ENCODE data around the gene PHF23.

PHF23 gene

DNA sequence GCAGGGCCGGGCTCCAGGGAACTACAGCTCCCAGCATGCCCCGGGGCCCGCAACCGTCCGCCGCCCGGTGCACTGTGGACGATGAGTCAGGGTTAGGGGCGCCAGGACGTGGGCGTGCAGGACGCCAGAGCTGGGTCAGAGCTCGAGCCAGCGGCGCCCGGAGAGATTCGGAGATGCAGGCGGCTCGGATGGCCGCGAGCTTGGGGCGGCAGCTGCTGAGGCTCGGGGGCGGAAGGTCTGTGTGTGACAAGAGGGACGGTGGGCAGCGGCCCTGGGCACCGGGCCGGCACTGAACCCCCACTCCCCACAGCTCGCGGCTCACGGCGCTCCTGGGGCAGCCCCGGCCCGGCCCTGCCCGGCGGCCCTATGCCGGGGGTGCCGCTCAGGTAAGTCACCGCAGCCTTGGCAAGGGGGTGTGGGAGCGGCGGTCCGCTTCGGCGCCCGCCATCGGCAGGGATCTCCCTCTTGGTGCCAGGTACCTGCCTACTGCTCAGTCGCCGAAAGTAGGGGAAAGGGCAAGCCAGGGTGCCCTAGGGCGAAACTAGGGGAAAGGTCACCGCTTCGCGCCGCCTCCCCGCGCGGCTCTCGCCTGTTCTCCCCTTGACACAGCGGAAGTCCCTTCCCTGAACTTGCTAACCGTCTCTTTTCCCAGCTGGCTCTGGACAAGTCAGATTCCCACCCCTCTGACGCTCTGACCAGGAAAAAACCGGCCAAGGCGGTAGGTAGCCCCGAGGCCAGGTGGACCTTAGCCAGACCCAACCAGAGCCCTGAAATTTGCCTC is 19.3 kb downstream of the PHF23 start, which contains the start of the genes ACADVL and DLG4:
Gene ACADVL, plus strand, starts transcription at position 127 of the 781 bp plus-strand sequence. Its CDS starts 47 bp downstream, at position 174.
Gene DLG4, minus strand, starts transcription at position 25 of the 781 bp plus-strand sequence.
- peak; percentile 89 for DNase-seq

GRCh38 chr17:7219229-7219811 is 19.9 kb downstream of the PHF23 start:
- DNase-seq = no peak

DNA sequence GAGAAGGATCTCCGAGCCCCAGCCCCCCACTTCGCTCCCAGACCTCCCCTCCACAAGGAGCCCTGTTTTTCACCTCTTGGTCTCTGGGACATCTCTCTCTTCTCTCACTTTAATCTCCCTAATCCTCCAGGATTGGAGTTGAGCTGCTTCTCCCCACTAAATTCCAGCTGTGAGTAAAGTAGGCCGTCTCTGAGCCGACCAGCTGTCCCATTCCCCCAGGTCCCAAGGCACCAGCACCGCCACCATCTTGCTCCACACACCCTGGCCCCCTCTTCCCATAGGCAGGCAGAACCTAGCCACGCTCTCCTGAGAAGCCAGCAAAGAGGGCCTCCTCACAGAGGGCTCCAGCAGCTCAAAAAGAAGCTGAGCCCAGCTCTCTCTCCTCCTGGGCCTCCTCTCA is 20.5 kb downstream of the PHF23 start:
- DNase-seq = no peak

DNA sequence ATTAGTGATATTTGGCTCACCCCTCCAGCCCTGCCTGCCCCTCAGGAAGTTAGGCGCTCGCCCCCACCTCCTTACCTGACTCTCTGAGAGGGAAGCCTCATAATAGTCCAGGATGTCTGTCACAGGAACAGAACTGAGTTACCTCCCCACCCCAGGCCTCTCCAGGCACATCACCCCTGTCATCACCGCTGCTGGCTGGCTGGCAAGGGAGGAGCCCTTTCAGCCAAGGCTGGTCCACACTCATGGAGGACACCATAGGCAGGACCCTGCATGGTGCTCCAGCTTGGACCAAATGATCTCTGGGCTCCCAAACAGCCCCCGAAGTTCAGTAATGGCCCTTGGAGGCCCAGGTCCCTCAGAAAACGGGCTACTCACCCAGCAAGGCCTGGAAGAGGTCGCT is 21.1 kb downstream of the PHF23 start:
- DNase-seq = no peak

DNA sequence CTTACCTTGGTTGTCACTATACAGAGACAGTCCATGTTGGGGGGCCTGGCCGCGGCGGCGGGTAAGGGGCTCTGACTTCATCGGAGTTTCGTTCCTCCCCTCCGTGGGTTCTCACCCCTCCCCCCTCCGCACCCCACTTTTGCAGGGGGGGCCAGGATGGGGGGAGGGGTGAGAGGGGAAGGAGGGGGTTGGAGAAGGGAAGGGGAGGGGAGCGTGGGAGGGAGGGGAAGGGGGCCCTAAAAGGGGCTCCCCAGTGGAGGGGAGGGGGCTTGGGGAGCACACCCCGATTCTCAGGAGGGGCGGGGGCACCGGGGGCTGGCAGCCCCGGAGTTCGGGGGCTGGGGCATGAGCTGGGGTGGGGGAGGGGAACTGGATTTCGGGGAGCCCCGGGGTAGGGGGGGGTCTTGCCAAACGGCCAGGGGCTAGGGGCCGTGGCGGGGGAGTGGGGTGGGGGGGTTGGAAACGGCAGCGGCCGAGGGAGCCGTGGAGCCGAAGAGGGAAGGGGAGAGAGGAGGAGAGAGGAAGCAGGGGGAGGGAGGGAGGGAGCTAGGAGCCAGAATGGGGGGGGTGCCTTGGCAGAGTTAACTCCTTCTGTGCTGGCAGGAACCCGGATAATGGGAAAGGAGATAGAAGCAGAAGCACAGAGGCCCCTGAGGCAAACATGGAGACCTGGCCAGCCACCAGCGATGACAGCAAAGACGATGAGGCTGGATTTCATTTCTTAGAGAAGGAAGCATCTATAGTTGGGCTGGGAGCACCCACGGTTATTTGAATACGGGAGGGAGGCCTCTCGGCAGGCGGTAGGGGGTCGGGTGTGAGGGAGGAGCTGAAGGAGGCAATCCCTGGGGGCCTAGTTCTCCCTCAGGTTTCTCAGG is 21.9 kb downstream of the PHF23 start:
- DNase-seq = no peak

DNA sequence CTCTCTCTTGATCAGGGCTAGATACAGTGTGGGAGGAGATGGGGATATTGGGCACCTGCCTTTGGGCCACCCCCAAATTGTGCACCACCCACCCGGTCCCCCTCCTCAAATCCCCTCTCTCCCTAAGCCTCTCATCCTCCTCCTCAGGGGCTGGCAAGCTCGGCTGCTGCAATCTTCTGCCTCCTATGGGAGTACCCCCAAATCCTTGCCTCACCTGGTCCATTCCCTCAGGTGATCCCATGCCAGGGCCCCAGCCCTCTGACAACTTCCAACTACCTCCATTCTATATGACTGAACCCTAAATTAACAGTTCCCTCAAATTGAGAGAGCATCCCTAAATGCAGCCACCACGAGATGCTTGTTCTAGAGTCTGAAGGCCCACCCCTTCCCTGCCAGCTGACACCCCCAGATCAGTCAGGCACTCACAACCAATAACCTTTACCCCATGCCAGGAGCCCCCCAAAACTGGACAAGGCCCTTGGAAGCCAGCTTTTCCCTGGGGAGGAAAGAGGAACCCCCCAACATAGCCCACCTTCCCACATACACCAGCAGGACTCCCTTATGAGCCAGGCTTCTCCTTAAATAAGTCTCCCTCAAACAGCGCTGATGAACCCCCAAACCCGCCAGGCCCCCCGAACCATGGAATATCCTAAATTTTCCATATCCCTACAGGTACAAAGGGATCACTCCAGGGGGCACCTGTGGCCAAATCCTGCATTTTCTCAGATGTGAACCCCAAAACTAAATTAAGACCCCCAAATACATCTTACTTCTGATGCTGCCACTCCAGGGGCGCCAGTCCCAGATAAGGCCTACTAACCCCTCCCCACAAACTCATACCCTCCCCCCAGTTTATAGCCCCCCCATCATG is 22.8 kb downstream of the PHF23 start:
- no peak for DNase-seq

- DNase-seq = no peak
Observed at GRCh38 chr17:7215652-7216180, 23.5 kb downstream of the PHF23 start.

GRCh38 chr17:7215136-7215638 is 24.1 kb downstream of the PHF23 start:
- no peak for DNase-seq

DNA sequence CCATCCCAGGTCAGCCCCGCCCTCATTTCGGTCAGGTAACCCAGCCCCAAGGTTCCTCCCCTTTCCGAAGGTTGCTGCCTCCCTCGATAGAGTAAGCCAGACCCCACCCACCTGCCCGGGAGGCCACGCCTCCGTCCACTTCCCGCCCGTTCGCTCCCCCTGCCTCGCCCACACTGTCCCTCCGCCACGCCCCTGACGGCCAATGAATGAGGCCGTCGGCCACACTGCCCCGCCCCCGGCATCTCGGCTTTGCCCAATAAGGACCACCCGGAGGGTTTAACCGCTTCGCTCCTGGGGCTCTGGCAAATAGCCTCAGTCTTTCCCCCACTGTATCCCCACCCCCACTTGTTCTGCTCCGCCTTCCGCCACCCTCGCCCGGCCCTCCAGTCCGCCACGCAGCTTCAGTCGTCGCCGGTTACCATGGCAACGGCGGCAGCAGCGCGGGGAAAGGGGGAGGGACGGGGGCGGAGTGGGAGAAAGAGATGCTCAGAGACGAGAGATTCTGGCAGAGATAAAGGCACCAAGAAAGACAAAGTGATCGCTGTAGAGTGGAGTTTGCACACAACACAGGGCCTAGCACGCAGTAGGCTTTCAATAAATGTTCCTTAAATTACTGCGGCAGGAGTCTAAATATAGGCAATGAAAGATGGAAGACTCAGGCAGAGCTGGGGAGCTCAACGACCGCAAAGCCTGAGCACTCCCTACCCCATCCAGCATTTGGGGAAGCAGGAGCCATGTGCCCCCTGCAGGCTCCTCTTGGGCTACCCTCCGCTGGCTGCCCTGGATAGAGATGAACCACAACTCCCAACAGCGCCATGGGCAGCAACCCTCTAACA is 24.7 kb downstream of the PHF23 start:
- DNase-seq = peak; percentile 99

- peak; percentile 68 for DNase-seq
Observed at GRCh38 chr17:7213895-7214299, 25.4 kb downstream of the PHF23 start.

GRCh38 chr17:7211491-7212273 is 27.6 kb downstream of the PHF23 start:
- DNase-seq = no peak

DNA sequence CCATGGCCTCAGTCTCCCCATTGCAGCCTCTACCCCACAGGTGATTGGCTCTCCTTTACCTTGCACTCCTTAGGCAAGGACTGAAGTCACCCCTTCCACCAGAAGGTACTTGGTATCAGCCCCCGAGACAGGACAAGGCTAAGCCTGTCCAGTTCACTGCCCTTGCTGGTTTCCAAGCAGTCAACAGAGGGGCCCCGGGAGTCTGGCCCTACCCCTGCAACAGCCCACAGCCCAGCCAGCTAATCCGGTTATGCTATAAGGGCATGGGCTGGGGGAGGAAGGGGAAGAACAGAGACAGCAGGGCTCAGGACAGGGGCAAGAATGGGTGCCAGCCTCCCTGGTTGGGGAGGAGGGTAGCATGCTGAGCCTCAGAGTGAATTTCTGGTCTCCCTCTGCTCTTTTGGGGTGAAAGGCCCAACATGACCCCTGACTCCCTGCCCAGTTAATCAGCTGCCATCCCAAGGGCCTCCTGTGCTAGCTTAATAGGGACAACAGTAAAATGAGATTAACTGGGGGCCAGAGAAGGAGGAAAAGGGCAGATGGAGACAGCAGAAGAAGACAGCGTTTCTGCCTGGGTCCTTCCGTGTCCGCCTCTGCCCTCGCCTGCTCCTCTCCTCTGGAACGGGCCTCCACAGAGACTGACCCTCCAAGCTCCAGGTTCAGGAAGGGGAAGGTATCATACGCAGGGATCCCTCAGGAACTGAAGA is 30.4 kb downstream of the PHF23 start:
- no peak for DNase-seq

DNA sequence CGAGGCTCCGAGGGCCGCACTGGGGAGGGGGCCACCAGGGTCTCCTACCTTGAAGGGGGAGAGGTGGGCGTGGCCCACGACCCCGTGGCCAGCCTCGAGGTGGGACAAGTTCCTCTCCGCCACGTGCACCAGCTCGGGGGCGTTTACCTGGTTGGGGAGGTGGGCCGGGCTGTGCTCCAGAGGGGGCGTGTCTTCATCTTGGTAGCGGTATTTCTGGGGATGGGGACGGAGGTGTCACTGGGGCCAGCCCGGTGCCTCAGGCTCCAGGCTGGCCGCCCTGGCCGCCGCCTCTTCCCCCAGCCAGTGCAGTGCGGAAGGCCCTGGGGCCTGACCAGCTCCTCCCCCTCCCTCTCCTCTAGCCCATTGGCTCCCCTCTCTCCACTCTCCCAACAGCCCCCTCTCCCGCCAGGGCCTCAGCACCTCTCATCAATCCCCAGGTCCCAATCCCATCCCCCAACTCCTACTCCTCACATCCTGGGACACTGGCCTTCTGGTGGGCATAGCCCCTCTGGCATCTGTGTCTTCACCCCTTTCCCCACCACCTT is 31.2 kb downstream of the PHF23 start:
- no peak for DNase-seq

DNA sequence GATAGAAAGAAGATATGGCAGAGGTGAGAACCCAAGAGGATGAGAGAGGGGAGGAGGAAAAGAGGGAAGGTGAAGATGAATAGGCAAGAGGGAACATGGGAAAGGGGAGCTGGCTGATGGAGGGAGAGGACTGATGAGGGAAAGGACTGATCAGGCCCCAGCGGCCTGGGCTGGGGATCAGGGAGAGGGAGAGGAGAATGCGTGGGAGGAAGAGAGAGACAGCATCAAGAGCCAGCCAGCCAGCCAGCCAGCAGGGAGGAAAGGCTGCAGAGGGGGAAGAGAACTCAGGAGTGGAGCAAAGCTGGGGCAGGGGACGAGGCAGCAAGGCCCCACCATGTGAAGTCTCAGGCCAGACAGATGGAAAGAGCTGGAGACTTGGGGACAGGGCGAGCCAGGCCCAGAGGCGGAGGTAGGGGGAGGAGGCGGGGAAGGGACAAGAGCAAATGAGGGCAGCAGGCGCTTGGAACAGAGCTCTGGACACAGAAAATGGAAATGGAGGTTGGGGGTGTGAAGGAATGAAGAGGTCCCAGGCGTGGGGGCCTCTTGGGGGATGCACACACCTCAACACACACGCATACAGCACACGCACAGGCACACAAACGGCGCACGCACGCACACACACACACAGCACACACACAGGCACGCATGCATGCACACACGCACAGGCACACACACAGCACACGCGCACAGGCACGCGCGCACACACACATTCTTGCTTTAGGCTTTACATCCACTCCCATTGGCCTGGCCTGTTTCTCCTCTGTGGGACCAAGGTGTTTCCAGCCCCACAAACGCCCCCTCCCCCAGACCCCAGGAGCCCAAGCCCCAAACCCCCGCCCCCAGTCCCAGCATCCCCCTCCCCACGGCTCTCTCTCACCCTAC is 31.9 kb downstream of the PHF23 start:
- DNase-seq = no peak

DNA sequence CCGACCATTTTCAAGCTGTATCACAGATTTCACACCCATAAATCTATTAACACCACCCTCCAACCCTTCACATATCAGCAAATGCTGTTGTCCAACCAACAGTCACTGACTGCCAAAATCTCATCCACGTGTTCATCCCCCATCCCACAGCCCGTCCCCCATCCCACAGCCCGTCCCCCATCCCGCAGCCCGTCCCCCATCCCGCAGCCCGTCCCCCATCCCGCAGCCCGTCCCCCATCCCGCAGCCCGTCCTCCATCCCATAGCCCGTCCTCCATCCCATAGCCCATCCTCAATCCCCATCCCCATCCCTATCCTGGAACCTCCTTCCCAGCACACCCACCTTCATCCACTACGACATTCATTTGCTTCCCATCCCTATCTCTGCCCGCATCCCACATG is 33.7 kb downstream of the PHF23 start:
- DNase-seq = no peak

- peak; percentile 93 for DNase-seq
Observed at GRCh38 chr17:7204828-7205461, 34.3 kb downstream of the PHF23 start.

DNA sequence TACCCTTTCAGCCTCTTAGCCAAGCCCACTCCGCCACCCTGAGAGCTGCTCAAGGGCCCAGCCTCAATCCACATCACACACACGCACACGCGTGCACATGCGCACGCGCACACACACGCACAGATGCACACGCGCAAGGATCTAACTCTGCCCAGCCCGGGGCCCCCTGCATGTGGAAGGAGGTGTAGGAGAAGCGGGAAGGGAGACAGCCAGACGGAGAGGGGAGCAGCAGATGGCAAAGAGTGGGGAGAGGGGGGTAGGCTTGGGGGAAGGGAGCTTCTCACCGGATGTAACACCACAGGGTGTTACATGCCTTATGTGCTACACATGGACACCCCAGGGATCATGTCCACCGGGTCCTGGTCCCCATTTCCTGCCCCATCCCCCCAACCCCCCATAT is 34.9 kb downstream of the PHF23 start:
- no peak for DNase-seq

DNA sequence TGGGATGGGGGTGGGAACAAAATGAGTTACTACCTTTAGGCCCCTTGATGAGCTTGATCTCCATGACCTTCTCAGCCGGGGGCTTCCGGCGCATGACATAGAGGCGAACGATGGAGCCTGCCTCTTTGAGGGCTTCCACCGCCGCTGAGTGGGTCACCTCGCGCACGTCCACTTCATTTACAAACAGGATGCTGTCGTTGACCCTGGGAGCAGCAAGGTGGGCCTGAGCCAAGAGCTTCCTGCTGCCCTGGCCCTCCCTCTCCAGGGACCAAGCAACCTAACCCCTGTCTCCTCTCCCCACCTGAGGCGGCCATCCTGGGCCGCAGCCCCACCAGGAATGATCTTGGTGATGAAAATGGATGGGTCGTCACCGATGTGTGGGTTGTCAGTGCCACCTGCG is 35.9 kb downstream of the PHF23 start:
- DNase-seq = no peak

All from activated CD4-positive, alpha-beta T cell treated with anti-CD3 and anti-CD28 coated beads, Interleukin-2, Interleukin-6, amounts not matched to agents 100 ng/mL and 50 ng/mL, durations not matched to agents 16 hours and 8 hours (primary cell).